IPS DF 19.7 (cell line): Measurements from ENCODE around the gene PLD1.
"Not testable (repeated sequence)": the region's sequence is repeated elsewhere in the genome, so short reads cannot be mapped to it uniquely, and the experiment has no call there.

Source experiments
- DNase-seq: peaks from one replicate; pipeline ENCODE4 v3.0.0-alpha.2; 2013; ENCODE audit warnings: low read depth, low spot score

PLD1 gene

GRCh38 chr3:171699601-171700000 lies 110.7 kb downstream of the PLD1 start:
- DNase-seq = no peak

- no peak for DNase-seq
These were observed 113.5 kb downstream of the PLD1 start for GRCh38 chr3:171696805-171697204.

- DNase-seq = no peak
These were observed 114.9 kb downstream of the PLD1 start for GRCh38 chr3:171695426-171695825.

GRCh38 chr3:171694888-171695287 lies 115.4 kb downstream of the PLD1 start:
- DNase-seq = no peak

GRCh38 chr3:171692551-171692950 lies 117.7 kb downstream of the PLD1 start:
- not testable (repeated sequence) for DNase-seq

GRCh38 chr3:171691485-171691884 lies 118.8 kb downstream of the PLD1 start:
- DNase-seq = no peak

GRCh38 chr3:171690281-171690680 lies 120.0 kb downstream of the PLD1 start:
- DNase-seq = no peak

- no peak for DNase-seq
These were observed 121.7 kb downstream of the PLD1 start for GRCh38 chr3:171688593-171688992.

GRCh38 chr3:171688002-171688401 lies 122.3 kb downstream of the PLD1 start:
- DNase-seq = no peak

GRCh38 chr3:171687581-171687980 lies 122.7 kb downstream of the PLD1 start:
- no peak for DNase-seq

- no peak for DNase-seq
These were observed 123.2 kb downstream of the PLD1 start for GRCh38 chr3:171687064-171687463.

- DNase-seq = no peak
These were observed 125.0 kb downstream of the PLD1 start for GRCh38 chr3:171685116-171685895.

- no peak for DNase-seq
These were observed 126.1 kb downstream of the PLD1 start for GRCh38 chr3:171684221-171684620.

- no peak for DNase-seq
These were observed 127.5 kb downstream of the PLD1 start for GRCh38 chr3:171682743-171683142.

- DNase-seq = no peak
These were observed 129.4 kb downstream of the PLD1 start for GRCh38 chr3:171680726-171681411.

- DNase-seq = no peak
These were observed 131.3 kb downstream of the PLD1 start for GRCh38 chr3:171678971-171679492.

GRCh38 chr3:171677706-171678105 lies 132.6 kb downstream of the PLD1 start:
- DNase-seq = no peak

- no peak for DNase-seq
These were observed 133.6 kb downstream of the PLD1 start for GRCh38 chr3:171676601-171677175.

GRCh38 chr3:171673951-171674350 lies 136.3 kb downstream of the PLD1 start:
- no peak for DNase-seq

GRCh38 chr3:171672538-171672937 lies 137.7 kb downstream of the PLD1 start:
- DNase-seq = no peak

- DNase-seq = no peak
These were observed 138.2 kb downstream of the PLD1 start for GRCh38 chr3:171672124-171672523.

GRCh38 chr3:171671709-171672108 lies 138.6 kb downstream of the PLD1 start:
- DNase-seq = no peak

- no peak for DNase-seq
These were observed 143.8 kb downstream of the PLD1 start for GRCh38 chr3:171666516-171666915.
